Muscle of arm (tissue), 12 donors: Measurements from ENCODE around the gene FBXL14. TPM values are rescaled to one million over a fixed set of nuclear protein-coding genes. Genes with fewer than 3 reads are reported as not detected.

Experiments used
- DNase-seq: peaks from one replicate; pipeline ENCODE4 v3.0.0-alpha.2; 2013
- polyA plus RNA-seq, 12 donors: library from polyadenylated mRNA; unstranded; fragments of 120-200 nt; gene quantifications; one replicate each; pipeline ENCODE4 v1.2.1, GENCODE V29; 2013; ENCODE audit not compliant: insufficient read length in 12 of 12

FBXL14 gene
- polyA plus RNA-seq, 12 donors = 2.9 to 10.1 (median 3.8) TPM; not detected in 1

GRCh38 chr12:1536817-1537216 is 57.6 kb downstream of the FBXL14 start:
- DNase-seq = no peak

GRCh38 chr12:1534748-1535147 is 59.6 kb downstream of the FBXL14 start:
- DNase-seq = no peak

GRCh38 chr12:1533602-1534304 is 60.6 kb downstream of the FBXL14 start:
- no peak for DNase-seq

GRCh38 chr12:1533205-1533601 is 61.2 kb downstream of the FBXL14 start:
- DNase-seq = no peak

- no peak for DNase-seq
These were observed 61.8 kb downstream of the FBXL14 start for GRCh38 chr12:1532375-1533165.

- no peak for DNase-seq
These were observed 62.6 kb downstream of the FBXL14 start for GRCh38 chr12:1531654-1532374.

- no peak for DNase-seq
These were observed 63.2 kb downstream of the FBXL14 start for GRCh38 chr12:1531153-1531653.

- no peak for DNase-seq
These were observed 63.7 kb downstream of the FBXL14 start for GRCh38 chr12:1530592-1531152.

- DNase-seq = no peak
These were observed 64.4 kb downstream of the FBXL14 start for GRCh38 chr12:1529862-1530591.

GRCh38 chr12:1529228-1529861 is 65.0 kb downstream of the FBXL14 start:
- no peak for DNase-seq

- no peak for DNase-seq
These were observed 65.6 kb downstream of the FBXL14 start for GRCh38 chr12:1528791-1529190.

GRCh38 chr12:1527789-1528188 is 66.6 kb downstream of the FBXL14 start:
- DNase-seq = no peak

GRCh38 chr12:1525858-1526257 is 68.5 kb downstream of the FBXL14 start:
- DNase-seq = no peak

- no peak for DNase-seq
These were observed 70.8 kb downstream of the FBXL14 start for GRCh38 chr12:1523558-1524050.

- DNase-seq = no peak
These were observed 71.3 kb downstream of the FBXL14 start for GRCh38 chr12:1523046-1523445.

GRCh38 chr12:1519642-1520041 is 74.7 kb downstream of the FBXL14 start:
- DNase-seq = no peak

GRCh38 chr12:1518591-1519516 is 75.5 kb downstream of the FBXL14 start:
- DNase-seq = no peak

- no peak for DNase-seq
These were observed 76.5 kb downstream of the FBXL14 start for GRCh38 chr12:1517734-1518525.

- no peak for DNase-seq
These were observed 77.4 kb downstream of the FBXL14 start for GRCh38 chr12:1517007-1517406.
